Mammary epithelial cell (primary cell): Measurements from ENCODE around the gene PPP1R7.

Experiments
- EZH2 ChIP-seq: IDR thresholded peaks from 2 replicates; pipeline ENCODE4 v1.6.1; 2012; ENCODE audit warnings: low read length, inconsistent platforms, borderline replicate concordance
- TF ChIP-seq, protein P1 (sequence below), 2 donors: IDR thresholded peaks in 1 of 2; conservative IDR thresholded peaks in 1 of 2; 2 replicates each; pipeline ENCODE4 v1.5.1; 2011 to 2012; ENCODE audit warnings: inconsistent platforms in 2 of 2, low read length in 2 of 2, mild to moderate bottlenecking in 2 of 2, control low read depth in 1 of 2, low read depth in 1 of 2; ENCODE audit not compliant: insufficient read depth in 1 of 2; ENCODE audit errors: extremely low read depth in 1 of 2

DNA sequence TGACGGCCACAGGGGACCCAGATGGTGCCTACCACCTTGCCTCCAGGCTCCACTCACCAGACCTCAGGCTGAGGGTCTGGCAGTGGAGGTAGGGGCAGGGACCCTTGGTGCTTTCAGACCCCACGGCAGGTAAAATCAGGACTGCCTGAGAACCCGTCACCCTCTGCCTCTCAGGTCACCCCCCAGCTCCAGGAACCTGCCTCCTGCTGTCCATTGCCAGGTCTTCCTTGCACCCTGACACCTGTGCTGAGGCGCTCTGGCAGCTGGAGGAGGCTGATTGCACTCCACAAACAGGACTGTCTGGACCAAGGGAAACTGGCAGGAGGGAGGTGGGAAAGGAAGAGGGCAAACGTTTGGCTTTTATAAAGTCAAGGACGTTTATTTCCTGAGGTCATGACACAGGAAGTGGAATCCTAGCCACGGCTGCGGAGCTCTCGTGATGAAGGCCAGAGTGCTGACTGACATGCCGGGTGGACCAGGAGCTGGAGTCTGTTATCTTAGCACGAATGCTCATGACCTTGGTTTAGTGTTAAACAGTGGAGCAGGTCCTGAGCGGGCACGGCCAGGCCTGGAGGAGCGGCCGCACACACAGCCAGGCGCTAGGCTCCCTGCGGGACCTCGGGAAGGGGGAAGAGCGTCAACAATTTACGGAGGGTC lies 78.7 kb downstream of the PPP1R7 start:
- TF ChIP-seq, protein P1, sequence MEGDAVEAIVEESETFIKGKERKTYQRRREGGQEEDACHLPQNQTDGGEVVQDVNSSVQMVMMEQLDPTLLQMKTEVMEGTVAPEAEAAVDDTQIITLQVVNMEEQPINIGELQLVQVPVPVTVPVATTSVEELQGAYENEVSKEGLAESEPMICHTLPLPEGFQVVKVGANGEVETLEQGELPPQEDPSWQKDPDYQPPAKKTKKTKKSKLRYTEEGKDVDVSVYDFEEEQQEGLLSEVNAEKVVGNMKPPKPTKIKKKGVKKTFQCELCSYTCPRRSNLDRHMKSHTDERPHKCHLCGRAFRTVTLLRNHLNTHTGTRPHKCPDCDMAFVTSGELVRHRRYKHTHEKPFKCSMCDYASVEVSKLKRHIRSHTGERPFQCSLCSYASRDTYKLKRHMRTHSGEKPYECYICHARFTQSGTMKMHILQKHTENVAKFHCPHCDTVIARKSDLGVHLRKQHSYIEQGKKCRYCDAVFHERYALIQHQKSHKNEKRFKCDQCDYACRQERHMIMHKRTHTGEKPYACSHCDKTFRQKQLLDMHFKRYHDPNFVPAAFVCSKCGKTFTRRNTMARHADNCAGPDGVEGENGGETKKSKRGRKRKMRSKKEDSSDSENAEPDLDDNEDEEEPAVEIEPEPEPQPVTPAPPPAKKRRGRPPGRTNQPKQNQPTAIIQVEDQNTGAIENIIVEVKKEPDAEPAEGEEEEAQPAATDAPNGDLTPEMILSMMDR (conservative IDR thresholded peaks at IDR 0.05 in 1 of 2, IDR thresholded peaks at IDR 0.05 in 1 of 2; ENCODE audit: extremely low read depth in 1 of 2, insufficient read depth in 1 of 2, low read depth in 1 of 2, low read length in 2 of 2) = no peak
- no peak for TF ChIP-seq EZH2
